Hematopoietic multipotent progenitor cell treated with erythropoietin and hydrocortisone succinate and interleukin-3 and kit ligand, for 15 days (in vitro differentiated cells): ENCODE measurements around the gene FGD1.

Source experiments
- DNase-seq: peaks from one replicate; pipeline ENCODE4 v3.0.0-alpha.2; 2015; ENCODE audit warnings: low spot score

FGD1 gene

GRCh38 chrX:54397113-54397512 lies 98.9 kb downstream of the FGD1 start:
- no peak for DNase-seq
